SK-N-SH treated with all-trans-retinoic acid at 6 μM for 48 hours (cell line): ENCODE measurements around the gene RGS16.
A peak's percentile ranks its signal among the peaks of the same experiment; 100 is the strongest.

Experiments used
- ATAC-seq: fragments of 200-7000 bp; cut with Tn5 transposase; 3 replicates; pipeline ENCODE4 v1.9.1; 2020; ENCODE audit warnings: mild to moderate bottlenecking, moderate library complexity
- ARNTL ChIP-seq: fragments of 450-650 bp; formaldehyde crosslinking; IDR thresholded peaks from 2 replicates; pipeline ENCODE4 v1.5.0; 2020; ENCODE audit warnings: low read depth, mild to moderate bottlenecking, moderate library complexity, borderline replicate concordance
- BACH2 ChIP-seq: fragments of 250-450 bp; sonication (Bioruptor Pico); IDR thresholded peaks from 2 replicates; pipeline ENCODE4 v1.9.0; 2021; ENCODE audit warnings: mild to moderate bottlenecking, borderline replicate concordance
- CREB5 ChIP-seq: fragments of 250-450 bp; sonication (Bioruptor Pico); IDR thresholded peaks from 2 replicates; pipeline ENCODE4 v1.5.1; 2020; ENCODE audit warnings: low read depth, mild to moderate bottlenecking, moderate library complexity
- CSDC2 ChIP-seq: fragments of 250-450 bp; sonication (Bioruptor Pico); IDR thresholded peaks from 2 replicates; pipeline ENCODE4 v1.5.0; 2020; ENCODE audit warnings: mild to moderate bottlenecking, moderate library complexity
- CSRNP3 ChIP-seq: fragments of 250-450 bp; sonication (Bioruptor Pico); IDR thresholded peaks from 2 replicates; pipeline ENCODE4 v1.5.1; 2021; ENCODE audit warnings: mild to moderate bottlenecking, moderate library complexity
- ESRRG ChIP-seq: fragments of 250-450 bp; sonication (Bioruptor Pico); IDR thresholded peaks from 2 replicates; pipeline ENCODE4 v1.6.1; 2021; ENCODE audit warnings: mild to moderate bottlenecking
- ISL1 ChIP-seq: fragments of 250-450 bp; sonication (Bioruptor Pico); IDR thresholded peaks from 2 replicates; pipeline ENCODE4 v2.1.2; 2022; ENCODE audit warnings: mild to moderate bottlenecking, moderate library complexity
- OSR1 ChIP-seq: fragments of 250-450 bp; sonication (Bioruptor Pico); IDR thresholded peaks from 2 replicates; pipeline ENCODE4 v1.8.0; 2022; ENCODE audit warnings: moderate library complexity, mild to moderate bottlenecking, inconsistent platforms
- PATZ1 ChIP-seq: fragments of 250-450 bp; sonication (Bioruptor Pico); IDR thresholded peaks from 2 replicates; pipeline ENCODE4 v1.8.0; 2020; ENCODE audit warnings: mild to moderate bottlenecking, moderate library complexity, borderline replicate concordance
- POU6F1 ChIP-seq: fragments of 250-450 bp; sonication (Bioruptor Pico); IDR thresholded peaks from 2 replicates; pipeline ENCODE4 v1.8.0; 2021; ENCODE audit warnings: low read depth, mild to moderate bottlenecking, moderate library complexity, borderline replicate concordance
- PPARA ChIP-seq: fragments of 250-450 bp; sonication (Bioruptor Pico); IDR thresholded peaks from 2 replicates; pipeline ENCODE4 v1.5.0; 2020; ENCODE audit warnings: mild to moderate bottlenecking, borderline replicate concordance
- RARB ChIP-seq: fragments of 250-450 bp; sonication (Bioruptor Pico); IDR thresholded peaks from 2 replicates; pipeline ENCODE4 v1.8.0; 2021; ENCODE audit warnings: mild to moderate bottlenecking, moderate library complexity
- TCF4 ChIP-seq: fragments of 250-450 bp; sonication (Bioruptor Pico); IDR thresholded peaks from 2 replicates; pipeline ENCODE4 v1.8.0; 2021; ENCODE audit warnings: mild to moderate bottlenecking, moderate library complexity, borderline replicate concordance
- ZC3H10 ChIP-seq: fragments of 250-450 bp; sonication (Bioruptor Pico); IDR thresholded peaks from 2 replicates; pipeline ENCODE4 v1.5.1; 2021; ENCODE audit warnings: mild to moderate bottlenecking, moderate library complexity
- ZFP3 ChIP-seq: fragments of 250-450 bp; sonication (Bioruptor Pico); IDR thresholded peaks from 2 replicates; pipeline ENCODE4 v1.5.0; 2020; ENCODE audit warnings: mild to moderate bottlenecking, moderate library complexity
- ZFP30 ChIP-seq: fragments of 450-650 bp; formaldehyde crosslinking; IDR thresholded peaks from 2 replicates; pipeline ENCODE4 v1.5.0; 2022; ENCODE audit warnings: mild to moderate bottlenecking, moderate library complexity
- ZNF565 ChIP-seq: fragments of 450-650 bp; formaldehyde crosslinking; conservative IDR thresholded peaks from 2 replicates; pipeline ENCODE4 v1.5.0; 2020; ENCODE audit warnings: low read depth, mild to moderate bottlenecking, moderate library complexity
- ZNF70 ChIP-seq: fragments of 450-650 bp; formaldehyde crosslinking; IDR thresholded peaks from 2 replicates; pipeline ENCODE4 v1.5.0; 2020; ENCODE audit warnings: mild to moderate bottlenecking, moderate library complexity
- ZNF8 ChIP-seq: fragments of 450-650 bp; formaldehyde crosslinking; IDR thresholded peaks from 2 replicates; pipeline ENCODE4 v1.5.0; 2020; ENCODE audit warnings: mild to moderate bottlenecking, moderate library complexity
- TF ChIP-seq, protein P1 (sequence below): fragments of 250-450 bp; sonication (Bioruptor Pico); IDR thresholded peaks from 2 replicates; pipeline ENCODE4 v1.5.0; 2020; ENCODE audit warnings: mild to moderate bottlenecking, moderate library complexity

The RGS16 gene

DNA sequence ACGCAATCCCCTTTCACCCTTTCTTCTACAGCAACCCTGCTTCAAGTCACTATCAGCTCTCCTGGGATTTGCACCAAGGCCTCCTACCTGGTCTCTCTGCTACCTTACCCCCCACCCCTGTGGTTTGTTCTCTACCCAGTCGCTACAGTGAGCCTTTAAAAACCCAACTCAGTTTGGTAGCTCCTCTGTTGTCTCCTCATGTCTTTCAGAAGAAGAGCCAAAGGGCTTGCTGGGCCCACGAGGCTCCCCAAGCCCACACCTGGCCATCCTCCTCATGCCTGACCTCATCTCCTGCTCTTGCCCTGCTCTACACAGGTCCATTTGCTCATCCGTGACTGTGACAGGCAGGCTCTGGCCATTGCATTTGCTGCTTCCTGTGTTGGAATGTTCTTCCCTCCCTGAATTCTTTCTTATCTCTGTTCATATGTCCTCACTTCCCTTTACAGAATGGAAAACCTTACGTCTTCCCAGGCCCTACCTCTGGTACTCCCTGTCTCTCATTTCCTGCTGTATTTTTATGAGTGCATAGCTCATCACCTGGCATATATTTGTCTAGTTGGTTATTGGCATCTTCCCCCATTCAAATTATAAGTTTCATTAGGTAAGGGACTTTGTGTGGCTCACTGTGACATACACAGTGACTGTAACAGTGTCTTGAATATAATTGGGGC, 3.3 kb downstream of the RGS16 start:
- no peak for ATAC-seq
- no peak for TF ChIP-seq ZFP3 (CRISPR knock-in tag)
- TF ChIP-seq, all 23 proteins: peak for 0

GRCh38 chr1:182600036-182600713, 4.0 kb downstream of the RGS16 start:
- TF ChIP-seq PATZ1 (CRISPR knock-in tag) = no peak
- no peak for TF ChIP-seq ESRRG (CRISPR knock-in tag)
- TF ChIP-seq, protein P1, sequence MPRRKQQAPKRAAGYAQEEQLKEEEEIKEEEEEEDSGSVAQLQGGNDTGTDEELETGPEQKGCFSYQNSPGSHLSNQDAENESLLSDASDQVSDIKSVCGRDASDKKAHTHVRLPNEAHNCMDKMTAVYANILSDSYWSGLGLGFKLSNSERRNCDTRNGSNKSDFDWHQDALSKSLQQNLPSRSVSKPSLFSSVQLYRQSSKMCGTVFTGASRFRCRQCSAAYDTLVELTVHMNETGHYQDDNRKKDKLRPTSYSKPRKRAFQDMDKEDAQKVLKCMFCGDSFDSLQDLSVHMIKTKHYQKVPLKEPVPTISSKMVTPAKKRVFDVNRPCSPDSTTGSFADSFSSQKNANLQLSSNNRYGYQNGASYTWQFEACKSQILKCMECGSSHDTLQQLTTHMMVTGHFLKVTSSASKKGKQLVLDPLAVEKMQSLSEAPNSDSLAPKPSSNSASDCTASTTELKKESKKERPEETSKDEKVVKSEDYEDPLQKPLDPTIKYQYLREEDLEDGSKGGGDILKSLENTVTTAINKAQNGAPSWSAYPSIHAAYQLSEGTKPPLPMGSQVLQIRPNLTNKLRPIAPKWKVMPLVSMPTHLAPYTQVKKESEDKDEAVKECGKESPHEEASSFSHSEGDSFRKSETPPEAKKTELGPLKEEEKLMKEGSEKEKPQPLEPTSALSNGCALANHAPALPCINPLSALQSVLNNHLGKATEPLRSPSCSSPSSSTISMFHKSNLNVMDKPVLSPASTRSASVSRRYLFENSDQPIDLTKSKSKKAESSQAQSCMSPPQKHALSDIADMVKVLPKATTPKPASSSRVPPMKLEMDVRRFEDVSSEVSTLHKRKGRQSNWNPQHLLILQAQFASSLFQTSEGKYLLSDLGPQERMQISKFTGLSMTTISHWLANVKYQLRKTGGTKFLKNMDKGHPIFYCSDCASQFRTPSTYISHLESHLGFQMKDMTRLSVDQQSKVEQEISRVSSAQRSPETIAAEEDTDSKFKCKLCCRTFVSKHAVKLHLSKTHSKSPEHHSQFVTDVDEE (CRISPR knock-in tag) = no peak
- no peak for TF ChIP-seq ZNF70 (CRISPR knock-in tag)
- no peak for TF ChIP-seq ZC3H10
- TF ChIP-seq CREB5 (CRISPR knock-in tag) = no peak
- no peak for TF ChIP-seq ISL1 (CRISPR knock-in tag)
- TF ChIP-seq POU6F1 (CRISPR knock-in tag) = no peak
- TF ChIP-seq BACH2 (CRISPR knock-in tag) = no peak
- no peak for TF ChIP-seq RARB (CRISPR knock-in tag)
- no peak for TF ChIP-seq CSDC2 (CRISPR knock-in tag)
- TF ChIP-seq ZFP30 (CRISPR knock-in tag) = no peak
- no peak for TF ChIP-seq ZNF8 (CRISPR knock-in tag)
- TF ChIP-seq ARNTL (CRISPR knock-in tag) = no peak
- no peak for ATAC-seq

- 0 out of 3 replicates have a peak, but pooled peaks have one; percentile 6 for ATAC-seq
- TF ChIP-seq, protein P1 (CRISPR knock-in tag) = no peak
- no peak for TF ChIP-seq PPARA
- no peak for TF ChIP-seq CSDC2 (CRISPR knock-in tag)
- no peak for TF ChIP-seq CSRNP3
- no peak for TF ChIP-seq BACH2 (CRISPR knock-in tag)
- TF ChIP-seq ZFP30 (CRISPR knock-in tag) = no peak
- TF ChIP-seq ISL1 (CRISPR knock-in tag) = no peak
- no peak for TF ChIP-seq ZFP3 (CRISPR knock-in tag)
- TF ChIP-seq ZC3H10 = no peak
- TF ChIP-seq ZNF565 (CRISPR knock-in tag) = no peak
- TF ChIP-seq ZNF70 (CRISPR knock-in tag) = no peak
- no peak for TF ChIP-seq OSR1 (CRISPR knock-in tag)
- TF ChIP-seq CREB5 (CRISPR knock-in tag) = no peak
- TF ChIP-seq TCF4 (CRISPR knock-in tag) = no peak
- no peak for TF ChIP-seq ZNF8 (CRISPR knock-in tag)
- TF ChIP-seq POU6F1 (CRISPR knock-in tag) = no peak
- TF ChIP-seq RARB (CRISPR knock-in tag) = no peak
Measured at GRCh38 chr1:182599339-182599738, 4.8 kb downstream of the RGS16 start.
